ENCODE data around the gene UPK1A. TPM values are rescaled to one million over a fixed set of nuclear protein-coding genes. Genes with fewer than 3 reads are reported as not detected.
"Not testable (repeated sequence)": the region's sequence is repeated elsewhere in the genome, so short reads cannot be mapped to it uniquely, and the experiment has no call there.

Gene UPK1A
- total RNA-seq, 1 donor from 2014 or later: 0.48 TPM

- intact Hi-C loops (cut with micrococcal nuclease): loop anchor here (5.0 to 10.0 kb wide), 2 partner anchors 168 to 399 kb away; partner anchors contain the start of genes OVOL3, POLR2I, TBCB and TMEM147
Observed at GRCh38 chr19:35715355-35715809, 49.1 kb downstream of the UPK1A start.

- intact Hi-C loops (cut with micrococcal nuclease): loop anchor here (2.0 to 10.0 kb wide), 3 partner anchors 29 to 399 kb away; partner anchors contain the start of genes OVOL3, POLR2I, PSENEN and TBCB
Observed at GRCh38 chr19:35715981-35716800, 49.9 kb downstream of the UPK1A start.

- intact Hi-C loops (cut with micrococcal nuclease): loop anchor here (1.0 to 10.0 kb wide), 11 partner anchors 15 to 398 kb away; partner anchors contain the start of genes COX6B1, LIN37, OVOL3 and POLR2I
Observed at GRCh38 chr19:35716801-35717664, 50.7 kb downstream of the UPK1A start.

- intact Hi-C loops (cut with micrococcal nuclease): loop anchor here (1.0 to 10.0 kb wide), 11 partner anchors 16 to 397 kb away; partner anchors contain the start of genes COX6B1, LIN37, OVOL3 and POLR2I
Observed at GRCh38 chr19:35717665-35718344, 51.5 kb downstream of the UPK1A start, which contains the start of gene KMT2B. Gene KMT2B (plus strand): TSS chr19:35718003. CDS start chr19:35718019, 16 bp downstream.

- intact Hi-C loops (cut with micrococcal nuclease): loop anchor here (5.0 to 10.0 kb wide), 2 partner anchors 171 to 396 kb away; partner anchors contain the start of genes OVOL3, POLR2I, TBCB and TMEM147
Observed at GRCh38 chr19:35718345-35719041, 52.2 kb downstream of the UPK1A start.

GRCh38 chr19:35719402-35720162 is 53.3 kb downstream of the UPK1A start:
- intact Hi-C loops (cut with micrococcal nuclease): loop anchor here (5.0 to 10.0 kb wide), 2 partner anchors 172 to 395 kb away; partner anchors contain the start of genes OVOL3, POLR2I, TBCB and TMEM147

- intact Hi-C loops (cut with micrococcal nuclease): no loop called here
Observed at GRCh38 chr19:35720163-35720524, 53.8 kb downstream of the UPK1A start.

- intact Hi-C loops (cut with micrococcal nuclease): no loop called here
Observed at GRCh38 chr19:35720648-35721047, 54.3 kb downstream of the UPK1A start.

GRCh38 chr19:35721374-35721773 is 55.1 kb downstream of the UPK1A start:
- intact Hi-C loops (cut with micrococcal nuclease): no loop called here

- intact Hi-C loops (cut with micrococcal nuclease): no loop called here
Observed at GRCh38 chr19:35722461-35722860, 56.1 kb downstream of the UPK1A start.

GRCh38 chr19:35722897-35723296 is 56.6 kb downstream of the UPK1A start:
- intact Hi-C loops (cut with micrococcal nuclease): no loop called here

GRCh38 chr19:35723671-35724070 is 57.4 kb downstream of the UPK1A start:
- intact Hi-C loops (cut with micrococcal nuclease): no loop called here

GRCh38 chr19:35724132-35724531 is 57.8 kb downstream of the UPK1A start:
- intact Hi-C loops (cut with micrococcal nuclease): not testable (repeated sequence)

GRCh38 chr19:35724560-35724959 is 58.2 kb downstream of the UPK1A start:
- intact Hi-C loops (cut with micrococcal nuclease): no loop called here

- intact Hi-C loops (cut with micrococcal nuclease): no loop called here
Observed at GRCh38 chr19:35725216-35725861, 59.0 kb downstream of the UPK1A start.

GRCh38 chr19:35727053-35727955 is 61.0 kb downstream of the UPK1A start:
- intact Hi-C loops (cut with micrococcal nuclease): no loop called here

Measured in T-helper 2 cell treated with Interferon-gamma antibody and Interleukin-4, amounts not matched to agents 100 ng/mL and 5 ng/mL, for 36 hours (primary cell).